ENCODE data around the gene COLEC12. TPM values are rescaled to one million over a fixed set of nuclear protein-coding genes. Genes with fewer than 3 reads are reported as not detected.

Gene COLEC12
- total and polyA plus RNA-seq, 3 donors from 2014 or later: 4.5 to 10.4 (median 8.1) TPM

DNA sequence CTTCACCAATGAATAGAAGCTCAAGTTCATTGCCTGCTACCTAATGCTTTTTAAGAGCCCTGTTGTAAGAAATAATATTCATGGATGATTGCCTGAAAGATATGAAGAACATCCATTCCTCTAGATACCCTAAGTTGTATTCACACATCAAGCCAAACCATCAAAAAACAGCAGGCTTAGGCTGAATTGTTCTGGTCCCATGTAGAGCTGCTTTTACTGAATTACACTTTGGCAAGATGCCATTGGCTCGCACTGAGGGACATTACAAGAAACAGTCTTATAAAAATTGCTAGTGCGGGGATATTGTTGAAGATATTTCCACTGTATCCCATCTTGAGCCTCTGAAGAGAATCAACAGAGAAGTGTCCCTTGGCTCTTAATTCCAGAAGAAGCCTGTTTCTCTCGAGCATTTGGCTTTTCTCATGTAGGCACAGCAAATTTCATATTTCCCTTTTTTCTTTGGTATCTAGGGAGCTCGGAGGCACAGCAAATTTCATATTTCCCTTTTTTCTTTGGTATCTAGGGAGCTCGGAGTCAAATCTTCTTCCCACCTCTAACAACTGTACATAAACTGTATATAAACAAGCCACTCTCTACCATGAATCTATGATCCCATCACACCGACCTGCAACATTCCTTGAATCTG, 107.5 kb downstream of the COLEC12 start:
- no peak overlapping the region for H3K4me3 ChIP-seq
- peak; percentile 25 for DNase-seq
- H3K27me3 ChIP-seq: no peaks in the 10 kb centered on the region
- no peaks in the 10 kb centered on the region for H3K4me1 ChIP-seq
- intact Hi-C loops (cut with DNase I; ENCODE audit: low total_unique reads): no loop called here
- 71 to 74% methylated on average over 6 of the region's 6 CpGs for WGBS, 2 donors
- no peaks in the 10 kb centered on the region for H3K9me3 ChIP-seq
- H3K27ac ChIP-seq: no peak overlapping the region
- TF ChIP-seq POLR2A (IDR thresholded peaks at IDR 0.05): no peak
- TF ChIP-seq, protein P1, sequence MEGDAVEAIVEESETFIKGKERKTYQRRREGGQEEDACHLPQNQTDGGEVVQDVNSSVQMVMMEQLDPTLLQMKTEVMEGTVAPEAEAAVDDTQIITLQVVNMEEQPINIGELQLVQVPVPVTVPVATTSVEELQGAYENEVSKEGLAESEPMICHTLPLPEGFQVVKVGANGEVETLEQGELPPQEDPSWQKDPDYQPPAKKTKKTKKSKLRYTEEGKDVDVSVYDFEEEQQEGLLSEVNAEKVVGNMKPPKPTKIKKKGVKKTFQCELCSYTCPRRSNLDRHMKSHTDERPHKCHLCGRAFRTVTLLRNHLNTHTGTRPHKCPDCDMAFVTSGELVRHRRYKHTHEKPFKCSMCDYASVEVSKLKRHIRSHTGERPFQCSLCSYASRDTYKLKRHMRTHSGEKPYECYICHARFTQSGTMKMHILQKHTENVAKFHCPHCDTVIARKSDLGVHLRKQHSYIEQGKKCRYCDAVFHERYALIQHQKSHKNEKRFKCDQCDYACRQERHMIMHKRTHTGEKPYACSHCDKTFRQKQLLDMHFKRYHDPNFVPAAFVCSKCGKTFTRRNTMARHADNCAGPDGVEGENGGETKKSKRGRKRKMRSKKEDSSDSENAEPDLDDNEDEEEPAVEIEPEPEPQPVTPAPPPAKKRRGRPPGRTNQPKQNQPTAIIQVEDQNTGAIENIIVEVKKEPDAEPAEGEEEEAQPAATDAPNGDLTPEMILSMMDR (IDR thresholded peaks at IDR 0.05): no peak
- no peaks in the 10 kb centered on the region for H3K36me3 ChIP-seq (ENCODE audit: low read depth, missing control alignments)

DNA sequence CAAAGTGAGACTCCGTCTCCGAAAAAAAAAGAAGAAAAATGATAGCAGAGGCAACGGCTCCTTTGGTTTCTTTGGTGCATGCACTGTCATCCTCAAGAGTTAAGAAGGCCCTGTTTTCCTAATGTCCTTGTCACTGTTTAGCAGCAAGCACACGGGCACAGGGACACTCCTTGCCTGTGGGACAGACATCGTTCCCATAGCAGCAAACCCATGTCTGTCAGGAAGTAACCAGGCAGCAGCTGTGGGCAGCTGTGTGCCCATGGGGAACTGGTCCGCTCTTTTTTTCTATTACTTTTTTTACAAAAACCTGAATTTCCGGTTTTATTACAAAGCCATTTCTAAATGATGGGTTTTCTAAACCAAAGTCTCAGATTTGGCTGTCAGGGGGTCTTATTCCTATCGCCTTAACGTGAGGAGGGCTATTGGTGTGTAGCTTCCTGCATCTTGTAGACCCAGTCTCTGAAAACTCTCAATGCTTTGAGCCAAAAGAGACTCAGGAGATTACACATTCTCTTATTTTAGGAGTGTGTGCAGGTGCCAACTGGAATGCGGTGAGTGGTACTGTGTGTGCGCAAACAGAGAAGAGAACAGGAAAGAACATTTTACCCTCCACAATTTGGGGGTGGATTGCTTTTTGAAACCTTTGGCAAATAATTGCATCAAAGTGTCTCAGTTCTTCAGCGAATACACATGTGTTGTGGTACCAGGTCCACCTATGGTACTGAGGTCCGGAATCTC, 109.6 kb downstream of the COLEC12 start:
- DNase-seq: no peak
- no peak for TF ChIP-seq POLR2A (IDR thresholded peaks at IDR 0.05)
- TF ChIP-seq, protein P1 (IDR thresholded peaks at IDR 0.05): no peak
- no peak overlapping the region for H3K27ac ChIP-seq
- H3K4me3 ChIP-seq: no peak overlapping the region
- intact Hi-C loops (cut with DNase I; ENCODE audit: low total_unique reads): no loop called here
- H3K27me3 ChIP-seq: no peaks in the 10 kb centered on the region
- H3K36me3 ChIP-seq (ENCODE audit: low read depth, missing control alignments): no peaks in the 10 kb centered on the region
- H3K9me3 ChIP-seq: no peaks in the 10 kb centered on the region
- no peaks in the 10 kb centered on the region for H3K4me1 ChIP-seq
- WGBS, 2 donors: 89 to 94% methylated on average over 13 of the region's 13 CpGs

DNA sequence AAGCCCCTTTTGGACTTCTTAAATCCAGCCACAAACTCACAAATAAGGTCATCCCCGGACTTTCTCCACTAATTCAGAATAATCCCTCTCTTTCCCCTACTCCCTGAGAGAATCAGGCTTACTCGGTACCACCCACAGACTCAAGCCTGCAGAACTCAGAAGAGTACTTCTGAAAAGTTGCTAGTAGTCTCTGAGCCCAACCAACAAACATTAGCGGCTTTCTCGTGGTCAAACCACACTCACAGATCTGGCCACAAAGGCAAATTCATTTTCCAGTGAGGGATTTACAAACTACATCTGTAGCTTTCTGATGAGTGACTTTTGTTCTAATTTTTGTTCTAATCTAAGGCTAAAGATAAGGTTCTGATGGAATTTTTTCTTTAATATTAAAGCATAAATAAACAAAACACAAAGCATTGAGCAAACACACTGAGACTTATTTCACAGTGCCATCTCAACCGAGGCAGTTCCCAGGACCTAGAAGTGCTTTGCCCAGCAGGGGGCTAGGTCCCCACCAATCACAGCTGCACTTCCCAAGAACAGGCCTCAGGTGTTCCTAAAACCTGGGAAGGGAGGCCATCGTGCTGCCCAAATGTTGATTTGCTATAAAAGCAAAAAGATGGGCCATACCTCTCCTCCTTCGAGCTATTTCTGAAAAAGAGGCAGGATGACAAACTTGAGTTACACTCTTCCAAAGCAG, 110.7 kb downstream of the COLEC12 start:
- Histone ChIP-seq H3K4me3 (no peak overlapping the region), H3K4me1 (no peaks in the 10 kb centered on the region), H3K9me3 (no peaks in the 10 kb centered on the region), H3K36me3 (ENCODE audit: low read depth, missing control alignments) (no peaks in the 10 kb centered on the region), H3K27ac (no peak overlapping the region), H3K27me3 (no peaks in the 10 kb centered on the region)
- TF ChIP-seq POLR2A (IDR thresholded peaks at IDR 0.05): no peak
- TF ChIP-seq, protein P1 (IDR thresholded peaks at IDR 0.05): no peak
- DNase-seq: no peak
- intact Hi-C loops (cut with DNase I; ENCODE audit: low total_unique reads): no loop called here
- 88 to 90% methylated on average over 7 of the region's 7 CpGs for WGBS, 2 donors

DNA sequence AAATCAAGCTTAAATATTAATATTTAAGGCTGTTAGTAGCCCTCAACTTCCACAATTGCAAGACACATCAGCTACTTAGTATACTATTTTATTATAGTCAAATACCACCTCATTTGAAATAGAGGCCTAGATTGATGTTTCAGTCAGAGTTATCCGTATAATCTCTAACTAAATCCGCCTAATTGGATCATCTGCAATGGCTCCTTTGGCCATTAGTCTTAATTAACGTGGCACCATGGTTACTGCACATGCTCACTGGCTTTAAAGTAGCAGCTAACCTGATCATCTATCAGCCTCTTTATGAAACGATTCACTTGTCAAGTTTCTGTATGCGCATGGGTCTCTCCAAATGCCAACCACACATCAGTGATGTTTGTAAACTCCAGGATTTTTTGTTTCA, 112.3 kb downstream of the COLEC12 start:
- Histone ChIP-seq H3K4me3 (no peak overlapping the region), H3K4me1 (no peaks in the 10 kb centered on the region), H3K9me3 (no peaks in the 10 kb centered on the region), H3K27me3 (no peaks in the 10 kb centered on the region), H3K27ac (no peak overlapping the region), H3K36me3 (ENCODE audit: low read depth, missing control alignments) (no peaks in the 10 kb centered on the region)
- intact Hi-C loops (cut with DNase I; ENCODE audit: low total_unique reads): no loop called here
- no peak for DNase-seq
- 84 to 85% methylated on average over 5 of the region's 5 CpGs for WGBS, 2 donors
- TF ChIP-seq, protein P1 (IDR thresholded peaks at IDR 0.05): no peak
- TF ChIP-seq POLR2A (IDR thresholded peaks at IDR 0.05): no peak

Measured in testis (tissue), 3 donors.